ENCODE measurements around the gene CARD8.
"Not testable (repeated sequence)": the region's sequence is repeated elsewhere in the genome, so short reads cannot be mapped to it uniquely, and the experiment has no call there.

CARD8 gene

DNA sequence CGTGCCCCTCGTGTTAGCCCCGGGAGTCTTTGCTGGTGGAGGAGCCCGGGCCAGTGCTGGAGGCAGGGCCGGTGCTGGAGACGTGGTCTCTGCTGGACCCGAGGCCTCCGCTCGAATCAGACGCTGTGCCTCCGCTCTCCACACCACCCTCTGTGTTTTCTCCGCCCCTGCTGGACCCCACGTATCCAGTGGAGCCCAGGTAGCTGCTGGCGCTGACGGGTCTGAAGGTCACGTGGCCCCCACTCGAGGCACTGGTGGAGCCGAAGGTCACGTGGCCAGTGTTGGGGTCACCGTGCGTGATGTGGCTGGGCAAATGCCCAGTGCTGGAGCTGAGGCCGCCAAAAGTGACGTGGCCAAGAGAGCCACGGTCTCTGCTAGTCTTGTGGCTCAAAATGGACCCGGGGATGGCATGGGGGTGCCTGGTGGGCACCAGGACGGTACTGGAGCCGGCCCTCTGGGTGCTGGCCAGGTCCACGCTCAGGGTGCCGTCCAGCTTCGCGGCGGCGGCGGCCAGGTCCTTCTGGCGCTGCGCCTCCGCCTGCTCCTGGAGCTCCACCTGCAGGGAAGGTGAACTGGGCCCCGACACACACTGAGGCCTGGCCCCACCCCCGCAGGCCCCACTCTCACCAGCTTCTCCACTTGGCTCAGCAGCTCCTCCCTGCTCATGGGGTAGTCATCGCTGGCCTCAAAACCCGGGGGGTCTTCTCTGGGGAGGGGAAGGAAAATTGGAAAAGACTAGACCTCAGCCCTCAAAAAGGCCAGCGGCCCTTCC lies 41.4 kb upstream of the CARD8 start:
- DNase-seq (ENCODE audit: low spot score): no peak
- TF ChIP-seq, protein P1, sequence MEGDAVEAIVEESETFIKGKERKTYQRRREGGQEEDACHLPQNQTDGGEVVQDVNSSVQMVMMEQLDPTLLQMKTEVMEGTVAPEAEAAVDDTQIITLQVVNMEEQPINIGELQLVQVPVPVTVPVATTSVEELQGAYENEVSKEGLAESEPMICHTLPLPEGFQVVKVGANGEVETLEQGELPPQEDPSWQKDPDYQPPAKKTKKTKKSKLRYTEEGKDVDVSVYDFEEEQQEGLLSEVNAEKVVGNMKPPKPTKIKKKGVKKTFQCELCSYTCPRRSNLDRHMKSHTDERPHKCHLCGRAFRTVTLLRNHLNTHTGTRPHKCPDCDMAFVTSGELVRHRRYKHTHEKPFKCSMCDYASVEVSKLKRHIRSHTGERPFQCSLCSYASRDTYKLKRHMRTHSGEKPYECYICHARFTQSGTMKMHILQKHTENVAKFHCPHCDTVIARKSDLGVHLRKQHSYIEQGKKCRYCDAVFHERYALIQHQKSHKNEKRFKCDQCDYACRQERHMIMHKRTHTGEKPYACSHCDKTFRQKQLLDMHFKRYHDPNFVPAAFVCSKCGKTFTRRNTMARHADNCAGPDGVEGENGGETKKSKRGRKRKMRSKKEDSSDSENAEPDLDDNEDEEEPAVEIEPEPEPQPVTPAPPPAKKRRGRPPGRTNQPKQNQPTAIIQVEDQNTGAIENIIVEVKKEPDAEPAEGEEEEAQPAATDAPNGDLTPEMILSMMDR (conservative IDR thresholded peaks at IDR 0.05; ENCODE audit: low read depth): no peak
- H3K27ac ChIP-seq: no peak overlapping the region
- POLR2A ChIA-PET (ENCODE audit: low non-redundant PET): no interaction called here
- CTCF ChIA-PET: interaction anchor here (0.5 kb wide), 1 partner anchor 87 kb away, joined by 4 read pairs; no protein-coding TSS in a partner anchor

DNA sequence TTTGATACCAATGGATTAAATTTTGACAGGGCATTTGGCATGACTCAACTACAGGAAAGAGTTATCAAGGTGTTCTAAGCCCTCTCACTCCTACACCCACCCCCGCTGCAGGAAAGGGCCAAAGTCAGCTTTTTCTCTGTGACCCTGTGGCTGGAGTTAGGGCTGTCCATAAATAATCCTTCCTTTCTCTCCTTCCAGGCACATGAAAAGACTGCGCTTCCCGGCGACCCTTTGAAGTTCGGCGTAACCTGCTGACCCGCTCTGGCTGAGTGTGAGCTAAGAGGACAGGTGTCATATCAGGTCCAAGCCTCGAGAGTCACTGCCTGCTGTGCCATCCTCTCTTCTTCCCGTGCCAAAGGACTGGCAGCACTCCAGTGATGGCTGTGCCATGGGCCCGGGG lies 39.7 kb upstream of the CARD8 start:
- POLR2A ChIA-PET (ENCODE audit: low non-redundant PET): no interaction called here
- H3K27ac ChIP-seq: no peak overlapping the region
- DNase-seq (ENCODE audit: low spot score): no peak
- CTCF ChIA-PET: no interaction called here
- TF ChIP-seq, protein P1 (conservative IDR thresholded peaks at IDR 0.05; ENCODE audit: low read depth): no peak

DNA sequence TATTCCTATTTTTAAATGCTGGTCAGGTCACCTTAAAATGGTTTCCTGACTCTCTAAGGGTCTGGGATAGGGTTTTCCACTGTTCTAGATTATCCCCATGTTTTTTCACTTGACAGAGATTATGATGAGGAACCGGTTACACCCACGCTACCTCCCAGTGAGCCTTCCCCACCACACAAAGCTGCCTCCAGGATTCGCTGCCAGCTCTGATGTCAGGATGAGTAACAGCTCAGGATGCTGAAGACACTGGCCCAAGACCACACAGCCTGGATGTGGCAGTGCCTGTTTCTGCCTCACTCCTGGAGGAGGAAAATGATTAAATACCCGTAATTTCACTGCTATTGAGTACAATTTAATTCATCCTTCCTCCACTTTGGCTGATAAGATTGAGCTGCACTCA lies 37.1 kb upstream of the CARD8 start:
- POLR2A ChIA-PET (ENCODE audit: low non-redundant PET): interaction anchor here (0.6 kb wide), 1 partner anchor 29 kb away, joined by 3 read pairs; no protein-coding TSS in a partner anchor
- CTCF ChIA-PET: interaction anchor here (0.7 to 1.3 kb wide), 3 partner anchors 22 to 32 kb away, joined by 3 to 8 read pairs (median 3); no protein-coding TSS in a partner anchor
- TF ChIP-seq, protein P1 (conservative IDR thresholded peaks at IDR 0.05; ENCODE audit: low read depth): no peak
- H3K27ac ChIP-seq: no peak overlapping the region
- DNase-seq (ENCODE audit: low spot score): peak; percentile 57

DNA sequence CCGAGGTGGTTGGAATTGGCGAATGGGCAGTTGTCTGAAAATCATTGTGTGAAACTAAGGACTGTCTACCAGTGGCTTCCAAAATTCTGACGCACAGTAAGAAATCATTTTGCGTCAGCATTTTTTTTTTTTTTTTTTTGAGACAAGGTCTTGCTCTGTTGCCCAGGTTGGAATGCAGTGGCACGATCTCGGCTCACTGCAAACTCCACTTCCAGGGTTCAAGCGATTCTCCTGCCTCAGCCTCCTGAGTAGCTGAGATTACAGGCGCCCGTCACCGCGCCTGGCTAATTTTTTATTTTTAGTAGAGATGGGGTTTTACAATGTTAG lies 35.7 kb upstream of the CARD8 start:
- DNase-seq (ENCODE audit: low spot score); POLR2A ChIA-PET (ENCODE audit: low non-redundant PET): not testable (repeated sequence)
- CTCF ChIA-PET: interaction anchor here (0.6 to 2.0 kb wide), 7 partner anchors 14 to 41 kb away, joined by 3 to 11 read pairs (median 4); no protein-coding TSS in a partner anchor

DNA sequence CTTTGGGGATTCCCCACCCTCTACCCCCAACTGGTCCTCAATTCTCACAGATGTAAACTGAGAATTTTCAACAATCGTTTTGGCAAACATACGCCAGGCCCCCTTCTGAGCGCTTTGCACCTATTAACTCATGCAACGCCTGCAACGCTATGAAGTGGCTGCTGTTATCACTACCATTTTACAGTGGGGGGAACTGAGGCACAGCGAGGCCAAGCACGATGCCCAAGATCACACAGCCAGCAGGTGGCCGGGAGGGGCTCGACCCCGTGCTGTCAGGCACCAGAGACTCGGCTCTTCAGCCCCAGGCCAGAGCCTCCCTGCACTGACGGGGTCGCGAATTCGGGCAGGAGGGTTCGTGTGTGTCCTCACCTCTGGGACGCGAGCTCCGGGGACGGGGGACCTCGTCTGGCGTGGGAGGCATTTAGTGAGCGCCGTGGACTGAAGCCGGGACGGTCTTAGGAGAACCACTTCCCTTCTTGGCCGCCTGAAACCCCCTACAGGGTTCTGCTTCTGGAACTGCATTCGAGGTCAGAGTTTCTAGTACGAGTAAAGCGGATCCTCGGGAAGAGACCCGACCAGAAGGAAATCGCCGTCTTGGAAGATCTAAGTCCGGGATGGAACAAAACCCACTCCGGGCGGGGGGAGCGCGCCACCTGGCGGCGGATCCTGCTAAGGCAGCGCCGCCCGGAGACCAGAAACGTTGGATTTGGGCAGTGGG lies 35.2 kb upstream of the CARD8 start:
- peak; percentile 83 for DNase-seq (ENCODE audit: low spot score)
- ChIA-PET POLR2A (ENCODE audit: low non-redundant PET) (interaction anchor here (1.4 kb wide), 1 partner anchor 18 kb away, joined by 3 read pairs; no protein-coding TSS in a partner anchor), CTCF (interaction anchor here (0.5 to 2.0 kb wide), 7 partner anchors 14 to 170 kb away, joined by 3 to 11 read pairs (median 3); partner anchors contain the start of gene ZNF114)
- no peak overlapping the region for H3K27ac ChIP-seq
- TF ChIP-seq, protein P1 (conservative IDR thresholded peaks at IDR 0.05; ENCODE audit: low read depth): peak; percentile 96

More for the DNA sequence above, 35.7 kb upstream of the CARD8 start:
- not testable (repeated sequence) for H3K27ac ChIP-seq
- TF ChIP-seq, protein P1 (conservative IDR thresholded peaks at IDR 0.05; ENCODE audit: low read depth): peak; percentile 57

DNA sequence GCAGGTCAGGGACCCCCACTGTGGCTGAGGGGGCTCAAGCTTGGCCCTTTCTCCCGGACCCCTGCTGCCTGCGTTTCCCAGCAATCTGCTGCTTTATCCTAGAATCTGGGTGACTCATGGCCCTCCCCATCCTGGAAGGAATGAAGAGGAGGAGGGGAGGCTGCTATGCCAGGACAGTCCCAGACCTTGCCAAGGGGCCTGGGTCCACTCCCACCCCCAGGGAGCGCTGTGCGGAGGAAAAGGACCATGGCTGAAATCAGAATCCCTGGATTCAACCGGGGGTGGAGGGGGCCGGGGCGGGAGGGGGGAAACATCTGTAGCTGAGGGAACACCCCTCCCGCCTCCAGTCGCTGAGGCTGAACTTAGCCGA lies 34.7 kb upstream of the CARD8 start:
- ChIA-PET CTCF (interaction anchor here (0.5 to 2.0 kb wide), 6 partner anchors 14 to 169 kb away, joined by 3 to 11 read pairs (median 4); partner anchors contain the start of gene ZNF114), POLR2A (ENCODE audit: low non-redundant PET) (interaction anchor here (1.4 kb wide), 1 partner anchor 17 kb away, joined by 3 read pairs; no protein-coding TSS in a partner anchor)
- peak; percentile 55 for DNase-seq (ENCODE audit: low spot score)
- TF ChIP-seq, protein P1 (conservative IDR thresholded peaks at IDR 0.05; ENCODE audit: low read depth): no peak
- no peak overlapping the region for H3K27ac ChIP-seq

Data from RWPE1 (cell line).